Rectal smooth muscle tissue (tissue), 1 donor: ENCODE data around the gene N4BP2L2.

Source experiments
- H3K27ac ChIP-seq: one replicate; pipeline ENCODE4 v1.7.0; 2013; ENCODE audit warnings: low read depth, low read length, inconsistent platforms
- H3K27me3 ChIP-seq: one replicate; pipeline ENCODE4 v1.7.0; 2013; ENCODE audit warnings: low read length; ENCODE audit not compliant: control insufficient read depth, insufficient read depth
- H3K36me3 ChIP-seq: one replicate; pipeline ENCODE4 v1.7.0; 2013; ENCODE audit warnings: low read length; ENCODE audit not compliant: control insufficient read depth, insufficient read depth
- H3K4me1 ChIP-seq: one replicate; pipeline ENCODE4 v1.7.0; 2013; ENCODE audit warnings: low read length; ENCODE audit not compliant: control insufficient read depth, insufficient read depth
- H3K4me3 ChIP-seq: one replicate; pipeline ENCODE4 v1.7.0; 2013; ENCODE audit warnings: low read length
- H3K9ac ChIP-seq: one replicate; pipeline ENCODE4 v1.7.0; 2013; ENCODE audit warnings: low read length

N4BP2L2 gene

GRCh38 chr13:32476021-32476731 is 62.4 kb downstream of the N4BP2L2 start:
- no peaks in the 10 kb centered on the region for H3K36me3 ChIP-seq
- H3K4me1 ChIP-seq = no peaks in the 10 kb centered on the region
- no peak overlapping the region for H3K27ac ChIP-seq
- H3K27me3 ChIP-seq = no peaks in the 10 kb centered on the region
- no peak overlapping the region for H3K9ac ChIP-seq
- H3K4me3 ChIP-seq = no peak overlapping the region

GRCh38 chr13:32474999-32475792 is 63.4 kb downstream of the N4BP2L2 start:
- Histone ChIP-seq H3K4me1 (no peaks in the 10 kb centered on the region), H3K36me3 (no peaks in the 10 kb centered on the region), H3K27me3 (no peaks in the 10 kb centered on the region), H3K4me3 (no peak overlapping the region), H3K9ac (no peak overlapping the region), H3K27ac (no peak overlapping the region)

DNA sequence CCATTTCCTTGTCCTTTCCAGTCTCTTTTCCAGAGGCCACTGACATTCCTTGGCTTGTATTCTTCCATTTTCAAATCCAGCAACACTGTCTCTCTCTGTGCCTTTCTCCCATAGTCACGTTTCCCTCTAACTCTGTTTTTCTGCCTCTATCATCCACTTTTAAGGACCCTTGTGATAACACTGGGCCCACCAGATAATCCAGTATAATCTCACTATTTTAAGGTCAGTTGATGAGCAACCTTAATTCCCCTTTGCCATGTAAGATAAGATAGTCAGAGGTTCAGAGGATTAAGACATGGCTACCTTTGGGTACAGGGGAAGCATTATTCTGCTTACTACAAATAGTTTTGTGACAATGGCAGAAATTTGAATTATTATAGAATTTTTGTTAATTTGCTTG is 64.9 kb downstream of the N4BP2L2 start:
- Histone ChIP-seq H3K27ac (no peak overlapping the region), H3K4me1 (no peaks in the 10 kb centered on the region), H3K9ac (no peak overlapping the region), H3K4me3 (no peak overlapping the region), H3K36me3 (no peaks in the 10 kb centered on the region), H3K27me3 (no peaks in the 10 kb centered on the region)

GRCh38 chr13:32472194-32472621 is 66.4 kb downstream of the N4BP2L2 start:
- H3K36me3 ChIP-seq = no peaks in the 10 kb centered on the region
- H3K9ac ChIP-seq = no peak overlapping the region
- no peak overlapping the region for H3K4me3 ChIP-seq
- H3K4me1 ChIP-seq = no peaks in the 10 kb centered on the region
- H3K27me3 ChIP-seq = no peaks in the 10 kb centered on the region
- H3K27ac ChIP-seq = no peak overlapping the region

GRCh38 chr13:32471187-32471922 is 67.2 kb downstream of the N4BP2L2 start:
- H3K9ac ChIP-seq = no peak overlapping the region
- H3K27me3 ChIP-seq = no peaks in the 10 kb centered on the region
- no peak overlapping the region for H3K4me3 ChIP-seq
- no peaks in the 10 kb centered on the region for H3K4me1 ChIP-seq
- H3K27ac ChIP-seq = no peak overlapping the region
- H3K36me3 ChIP-seq = no peaks in the 10 kb centered on the region

DNA sequence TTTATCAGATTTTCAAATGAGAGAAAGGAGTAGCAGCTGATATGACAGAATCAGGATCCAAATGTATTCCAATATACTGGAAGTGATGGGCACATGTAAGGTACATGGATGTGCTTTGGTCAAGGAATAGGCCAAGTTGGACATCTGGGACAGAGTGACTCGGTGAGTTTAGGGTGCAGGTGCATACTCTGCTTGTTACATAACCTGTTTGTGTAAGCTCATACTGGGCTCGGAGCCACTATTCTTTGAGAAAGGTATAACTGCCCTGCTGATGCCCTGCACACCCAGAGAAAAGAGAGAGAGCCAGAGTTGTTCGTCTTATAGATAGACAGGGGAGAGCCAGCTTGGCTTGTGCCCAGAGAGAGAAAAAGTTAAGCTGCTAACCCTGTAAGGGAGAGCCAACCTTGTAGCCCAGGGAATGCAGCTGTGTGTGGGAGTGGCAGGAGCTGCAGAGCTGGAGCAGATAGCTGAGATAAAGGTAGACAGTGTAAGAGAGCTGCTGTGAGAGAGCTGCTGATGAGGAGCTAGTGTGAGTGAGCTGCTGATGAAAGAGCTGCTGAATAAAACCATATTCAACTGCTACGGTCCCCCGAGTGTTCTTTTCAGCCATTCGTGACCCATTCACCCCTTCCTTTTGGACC is 70.0 kb downstream of the N4BP2L2 start:
- Histone ChIP-seq H3K27me3 (no peaks in the 10 kb centered on the region), H3K4me1 (no peaks in the 10 kb centered on the region), H3K4me3 (no peak overlapping the region), H3K9ac (no peak overlapping the region), H3K36me3 (no peaks in the 10 kb centered on the region), H3K27ac (no peak overlapping the region)

DNA sequence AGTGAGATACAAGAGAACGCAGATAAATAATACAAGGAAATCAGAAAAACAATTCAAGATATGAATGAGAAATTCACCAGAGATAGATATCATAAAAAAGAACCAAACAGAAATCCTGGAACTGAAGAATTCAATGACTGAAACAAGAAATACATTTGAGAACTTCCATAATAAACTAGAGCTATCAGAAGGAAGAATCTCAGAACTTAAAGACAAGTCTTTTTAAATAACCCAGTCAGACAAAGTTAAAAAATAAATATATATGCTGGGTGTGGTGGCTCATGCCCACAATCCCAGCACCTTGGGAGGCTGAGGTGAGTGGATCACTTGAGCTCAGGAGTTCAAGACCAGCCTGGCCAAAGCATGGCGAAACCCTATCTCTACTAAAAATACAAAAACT is 82.0 kb downstream of the N4BP2L2 start:
- no peaks in the 10 kb centered on the region for H3K36me3 ChIP-seq
- H3K4me3 ChIP-seq = no peak overlapping the region
- no peaks in the 10 kb centered on the region for H3K27me3 ChIP-seq
- H3K4me1 ChIP-seq = no peaks in the 10 kb centered on the region
- H3K9ac ChIP-seq = no peak overlapping the region
- no peak overlapping the region for H3K27ac ChIP-seq

- Histone ChIP-seq H3K4me3 (no peak overlapping the region), H3K36me3 (no peaks in the 10 kb centered on the region), H3K27me3 (no peaks in the 10 kb centered on the region), H3K9ac (no peak overlapping the region), H3K4me1 (no peaks in the 10 kb centered on the region), H3K27ac (no peak overlapping the region)
Observed at GRCh38 chr13:32455594-32455903, 83.0 kb downstream of the N4BP2L2 start.

DNA sequence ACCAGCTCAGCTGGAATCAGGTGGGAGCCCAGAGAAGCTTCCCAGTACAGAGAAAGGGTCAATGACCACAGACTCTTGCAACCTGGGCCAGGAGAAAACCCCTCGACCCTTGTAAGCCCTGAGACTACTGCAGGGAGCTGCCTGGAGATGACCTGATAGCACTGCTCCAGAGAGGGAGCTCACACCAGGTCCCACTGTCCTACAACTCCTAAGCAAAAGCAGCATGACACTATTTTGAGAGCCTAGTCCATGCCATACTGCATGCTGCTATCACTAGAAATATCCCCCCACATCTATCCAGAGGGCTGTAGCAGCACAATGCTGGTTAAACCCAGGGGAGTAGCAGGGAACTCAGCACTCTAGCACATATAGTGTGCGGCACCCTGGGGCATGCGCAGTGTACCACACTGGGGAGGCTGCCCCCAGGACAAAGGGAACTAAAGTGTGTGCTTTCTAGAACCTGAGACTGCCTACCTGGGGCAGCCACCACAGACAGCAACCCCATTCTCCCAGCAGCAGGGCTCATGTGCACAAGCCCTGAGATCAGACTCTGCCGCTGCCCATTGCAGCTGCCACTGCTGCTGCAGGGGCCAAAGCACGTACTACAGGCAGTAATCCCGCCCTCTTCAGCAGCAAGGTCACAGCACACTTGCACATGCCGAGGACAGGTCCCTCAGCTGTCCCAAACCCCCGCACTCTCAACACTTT is 83.6 kb downstream of the N4BP2L2 start:
- no peak overlapping the region for H3K9ac ChIP-seq
- H3K36me3 ChIP-seq = no peaks in the 10 kb centered on the region
- no peak overlapping the region for H3K27ac ChIP-seq
- H3K4me3 ChIP-seq = no peak overlapping the region
- H3K27me3 ChIP-seq = no peaks in the 10 kb centered on the region
- H3K4me1 ChIP-seq = no peaks in the 10 kb centered on the region

GRCh38 chr13:32453981-32454380 is 84.6 kb downstream of the N4BP2L2 start:
- no peak overlapping the region for H3K4me3 ChIP-seq
- no peaks in the 10 kb centered on the region for H3K36me3 ChIP-seq
- H3K27me3 ChIP-seq = no peaks in the 10 kb centered on the region
- H3K4me1 ChIP-seq = no peaks in the 10 kb centered on the region
- H3K27ac ChIP-seq = no peak overlapping the region
- H3K9ac ChIP-seq = no peak overlapping the region

GRCh38 chr13:32448972-32449371 is 89.6 kb downstream of the N4BP2L2 start:
- Histone ChIP-seq H3K27ac (no peak overlapping the region), H3K4me3 (no peak overlapping the region), H3K9ac (no peak overlapping the region), H3K4me1 (no peaks in the 10 kb centered on the region), H3K36me3 (no peaks in the 10 kb centered on the region), H3K27me3 (no peaks in the 10 kb centered on the region)
